22Rv1 (cell line): ENCODE results near the gene IL2RG.

Source experiments
- ZFX ChIP-seq: fragments of 450-650 bp; IDR thresholded peaks from 2 replicates; pipeline ENCODE4 v1.6.1; 2017; ENCODE audit warnings: antibody characterized with exemption, borderline replicate concordance
- TF ChIP-seq, protein P1 (sequence below): fragments of 450-650 bp; IDR thresholded peaks from 2 replicates; pipeline ENCODE4 v1.5.1; 2017; ENCODE audit warnings: mild to moderate bottlenecking

GRCh38 chrX:71111141-71111843, at the start of gene IL2RG:
- TF ChIP-seq, protein P1, sequence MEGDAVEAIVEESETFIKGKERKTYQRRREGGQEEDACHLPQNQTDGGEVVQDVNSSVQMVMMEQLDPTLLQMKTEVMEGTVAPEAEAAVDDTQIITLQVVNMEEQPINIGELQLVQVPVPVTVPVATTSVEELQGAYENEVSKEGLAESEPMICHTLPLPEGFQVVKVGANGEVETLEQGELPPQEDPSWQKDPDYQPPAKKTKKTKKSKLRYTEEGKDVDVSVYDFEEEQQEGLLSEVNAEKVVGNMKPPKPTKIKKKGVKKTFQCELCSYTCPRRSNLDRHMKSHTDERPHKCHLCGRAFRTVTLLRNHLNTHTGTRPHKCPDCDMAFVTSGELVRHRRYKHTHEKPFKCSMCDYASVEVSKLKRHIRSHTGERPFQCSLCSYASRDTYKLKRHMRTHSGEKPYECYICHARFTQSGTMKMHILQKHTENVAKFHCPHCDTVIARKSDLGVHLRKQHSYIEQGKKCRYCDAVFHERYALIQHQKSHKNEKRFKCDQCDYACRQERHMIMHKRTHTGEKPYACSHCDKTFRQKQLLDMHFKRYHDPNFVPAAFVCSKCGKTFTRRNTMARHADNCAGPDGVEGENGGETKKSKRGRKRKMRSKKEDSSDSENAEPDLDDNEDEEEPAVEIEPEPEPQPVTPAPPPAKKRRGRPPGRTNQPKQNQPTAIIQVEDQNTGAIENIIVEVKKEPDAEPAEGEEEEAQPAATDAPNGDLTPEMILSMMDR, result no peak
- TF ChIP-seq ZFX, result no peak
